Inflammatory macrophage treated with lipopolysaccharide for 1 hour (primary cell): ENCODE measurements around the gene CLDN10.

Experiments
- DNase-seq, 2 donors: peaks; one replicate each; pipeline ENCODE4 v3.0.0-alpha.2; 2020 to 2022

The CLDN10 gene

GRCh38 chr13:95603887-95604555 lies 51.5 kb downstream of the CLDN10 start:
- no peak for DNase-seq

DNA sequence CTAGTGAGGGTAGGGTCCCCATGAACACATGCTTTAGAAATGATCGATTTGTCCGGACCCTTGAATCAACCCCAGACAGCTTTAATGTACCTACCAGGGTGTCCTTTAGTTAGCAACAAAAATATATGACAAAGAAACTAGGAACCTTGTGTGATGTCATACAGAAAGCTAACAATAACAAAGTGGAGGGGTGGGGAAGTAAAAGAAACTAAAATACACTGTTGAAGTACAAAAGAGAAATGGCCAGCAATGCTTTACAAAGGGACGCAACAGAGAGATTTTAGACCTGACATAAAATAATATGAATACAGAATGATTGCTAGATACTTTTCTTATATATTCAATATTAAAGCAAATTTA lies 52.0 kb downstream of the CLDN10 start:
- no peak for DNase-seq

- DNase-seq = no peak
These were observed 53.1 kb downstream of the CLDN10 start for GRCh38 chr13:95605448-95606125.

- DNase-seq = no peak
These were observed 54.8 kb downstream of the CLDN10 start for GRCh38 chr13:95607366-95607765.

DNA sequence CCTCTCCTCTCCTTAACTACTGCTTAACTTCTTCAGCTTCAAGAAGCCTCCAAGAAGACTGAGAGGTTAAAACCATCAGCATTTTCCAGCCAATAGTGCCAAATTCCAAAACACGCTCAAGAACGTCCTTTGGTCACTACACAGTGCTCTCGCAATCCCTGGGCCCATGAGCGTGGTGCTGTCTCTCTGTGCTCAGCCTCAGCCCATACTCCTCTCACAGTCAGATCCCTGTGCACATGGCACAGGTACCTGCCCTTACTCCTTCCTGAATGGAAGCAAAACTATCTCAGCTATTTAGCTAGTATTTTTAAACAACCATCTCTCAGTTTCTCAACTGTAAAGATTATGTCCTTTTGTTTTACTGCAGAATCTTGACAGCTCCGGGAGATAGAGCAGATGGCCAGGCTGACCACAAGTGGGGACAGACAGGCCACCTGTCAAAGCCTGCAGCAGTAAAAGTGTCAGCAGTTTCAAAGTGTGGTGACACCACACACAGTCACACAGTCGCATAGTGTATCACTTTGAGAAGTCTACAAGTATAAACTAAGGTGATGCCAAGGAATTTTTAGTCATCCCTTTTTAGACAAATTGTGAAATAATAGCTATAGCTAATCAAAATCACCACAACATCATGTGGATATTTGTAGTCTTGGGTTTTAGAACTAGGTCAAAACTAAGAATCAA lies 56.3 kb downstream of the CLDN10 start:
- DNase-seq = no peak

DNA sequence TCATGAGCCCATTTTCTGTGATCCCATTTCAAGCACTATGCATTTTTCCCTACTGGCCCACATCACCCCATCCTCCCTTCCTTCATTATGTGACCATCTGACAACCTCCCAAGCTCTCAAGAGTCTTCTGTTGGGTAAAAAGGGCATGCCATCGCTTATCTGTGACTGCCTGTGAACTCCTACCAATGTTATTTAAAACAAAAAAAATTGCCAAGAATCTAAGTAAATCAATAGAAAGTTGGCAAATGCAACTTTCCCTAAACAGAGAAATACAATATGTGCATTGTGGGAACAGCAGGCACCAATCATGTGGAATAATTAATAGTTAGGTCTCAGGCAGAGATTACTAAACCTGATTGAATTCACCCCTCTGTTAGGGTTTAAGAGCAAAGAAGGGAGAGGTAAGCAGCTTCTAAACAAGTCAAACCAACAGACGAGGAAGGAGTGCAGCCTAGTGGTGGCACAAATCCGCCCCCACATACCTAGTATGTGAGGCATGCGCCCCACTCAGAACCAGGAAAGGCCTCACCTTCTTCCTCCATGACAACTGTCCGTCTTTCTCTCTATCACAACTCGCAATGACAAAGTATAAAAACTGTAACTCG lies 62.2 kb downstream of the CLDN10 start:
- no peak for DNase-seq

DNA sequence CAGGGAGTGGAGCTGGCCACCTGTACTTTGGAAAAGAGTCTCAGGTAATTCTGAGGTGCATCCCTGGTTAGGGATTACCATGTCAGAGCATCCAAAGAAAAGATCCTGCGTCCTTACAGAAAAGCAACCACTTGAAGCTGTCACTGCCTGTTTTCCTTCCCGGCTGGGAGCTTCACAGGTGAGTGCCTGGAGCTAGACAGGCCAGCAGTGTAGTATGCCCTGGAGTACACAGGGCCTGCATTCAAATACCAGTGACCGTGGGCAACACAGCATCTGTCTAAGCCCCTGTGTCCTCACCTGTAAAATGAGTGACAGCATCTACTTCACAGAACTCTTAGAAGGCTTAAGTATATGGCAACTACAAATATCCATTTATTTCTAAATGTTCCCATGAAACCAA lies 63.0 kb downstream of the CLDN10 start:
- no peak for DNase-seq

DNA sequence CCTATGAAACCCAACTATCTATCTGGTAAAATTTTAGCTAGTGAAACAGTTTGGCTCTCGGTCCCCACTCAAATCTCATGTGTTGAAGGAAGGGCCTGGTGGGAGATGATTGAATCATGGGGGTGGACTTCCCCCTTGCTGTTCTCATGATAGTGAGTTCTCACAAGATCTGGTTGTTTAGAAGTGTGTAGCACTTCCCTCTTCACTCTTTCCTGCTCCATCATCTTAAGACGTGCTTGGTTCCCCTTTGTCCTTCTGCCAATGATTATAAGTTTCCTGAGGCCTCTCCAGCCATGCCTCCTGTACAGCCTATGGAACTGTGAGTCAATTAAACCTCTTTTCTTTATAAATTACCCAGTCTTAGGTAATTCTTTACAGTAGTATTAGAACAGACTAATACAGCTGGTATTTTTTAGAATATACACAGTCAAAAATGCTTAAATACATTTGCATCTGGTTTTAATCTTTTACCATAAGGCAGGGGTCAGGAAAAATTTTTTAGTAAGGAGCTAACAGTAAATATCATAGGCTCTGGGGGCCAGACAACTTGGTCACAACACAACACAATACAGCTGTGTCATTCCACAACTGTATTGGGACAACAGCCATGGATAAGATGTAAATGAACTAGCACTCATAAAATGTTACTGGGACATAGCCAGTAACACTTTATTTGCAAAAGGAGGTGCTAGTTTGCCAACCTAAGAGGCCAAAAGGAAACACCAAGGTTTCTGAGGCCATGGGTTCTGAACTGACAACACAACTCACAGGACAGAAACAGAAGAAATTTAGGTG lies 67.7 kb downstream of the CLDN10 start:
- DNase-seq = peak in 1 of 2 donors; percentile 4

DNA sequence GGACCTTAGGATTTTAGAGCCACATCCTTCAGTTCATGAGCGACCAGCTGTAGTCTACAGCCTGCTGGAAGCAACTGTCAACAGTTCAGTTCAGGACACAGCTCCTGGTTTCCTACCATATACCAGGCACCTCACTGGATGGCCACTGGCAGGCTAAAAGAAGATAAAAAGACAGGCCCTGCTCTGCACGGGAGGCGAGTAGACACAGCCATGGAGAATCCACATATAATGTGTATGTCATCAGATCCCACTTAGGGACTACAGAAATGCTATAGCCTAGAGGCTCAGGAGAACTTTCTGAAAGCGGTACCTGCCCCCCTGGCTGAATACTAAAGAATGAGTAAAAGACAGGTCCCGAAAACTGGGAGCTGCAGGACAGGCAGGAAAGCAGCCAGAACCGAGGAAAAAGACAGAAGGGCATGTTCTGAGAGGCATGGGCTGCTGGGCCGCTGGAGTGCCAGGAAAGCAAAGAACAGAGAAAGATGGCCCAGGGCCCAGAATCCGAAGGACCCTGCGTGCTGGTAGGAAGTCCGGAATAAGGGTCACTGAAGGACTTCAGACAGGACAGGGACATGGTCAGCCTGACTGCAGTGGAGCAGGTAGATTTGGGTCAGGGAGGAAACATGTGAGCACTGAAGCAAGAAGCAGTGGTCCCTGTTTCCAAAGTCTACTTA lies 68.4 kb downstream of the CLDN10 start:
- no peak for DNase-seq

- DNase-seq = no peak
These were observed 70.6 kb downstream of the CLDN10 start for GRCh38 chr13:95623141-95623540.

DNA sequence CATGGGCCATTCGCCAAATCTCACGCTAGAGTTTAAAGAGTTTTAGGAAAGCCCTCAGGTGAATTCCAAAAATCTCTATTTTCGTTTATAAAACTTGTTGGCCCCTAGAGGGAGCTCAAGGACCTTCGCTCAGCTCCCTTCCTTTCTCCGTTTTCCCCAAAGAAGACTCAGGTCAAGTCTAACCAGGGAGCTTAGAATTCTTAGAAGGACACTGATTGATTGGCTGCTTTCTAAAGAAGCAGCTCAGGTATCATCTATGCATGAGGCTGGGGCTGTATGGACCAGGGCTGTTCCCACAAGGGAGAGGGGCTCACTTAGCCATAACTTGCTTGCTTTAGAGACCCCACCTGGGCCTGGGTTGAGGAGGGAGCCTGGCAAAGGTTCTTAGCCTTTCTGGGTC lies 71.5 kb downstream of the CLDN10 start:
- DNase-seq = peak; percentile 40 to 60

- no peak for DNase-seq
These were observed 74.2 kb downstream of the CLDN10 start for GRCh38 chr13:95626768-95627167.

DNA sequence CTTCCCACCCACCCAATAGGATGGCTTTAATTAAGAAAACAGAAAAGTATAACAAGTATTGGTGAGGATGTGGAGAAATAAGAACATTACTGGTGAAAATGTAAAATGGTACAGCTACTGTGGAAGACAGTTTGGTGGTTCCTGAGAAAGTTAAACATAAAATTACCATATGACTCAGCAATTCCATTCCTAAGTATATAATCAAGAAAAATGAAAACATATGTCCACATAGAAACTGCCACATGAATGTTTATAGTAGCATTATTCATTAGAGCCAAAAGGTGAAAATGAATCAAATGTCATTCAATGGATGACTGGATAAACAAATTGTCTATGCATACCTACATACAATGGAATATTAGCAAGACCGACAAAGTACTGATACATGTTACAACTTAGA lies 75.1 kb downstream of the CLDN10 start:
- DNase-seq = no peak

DNA sequence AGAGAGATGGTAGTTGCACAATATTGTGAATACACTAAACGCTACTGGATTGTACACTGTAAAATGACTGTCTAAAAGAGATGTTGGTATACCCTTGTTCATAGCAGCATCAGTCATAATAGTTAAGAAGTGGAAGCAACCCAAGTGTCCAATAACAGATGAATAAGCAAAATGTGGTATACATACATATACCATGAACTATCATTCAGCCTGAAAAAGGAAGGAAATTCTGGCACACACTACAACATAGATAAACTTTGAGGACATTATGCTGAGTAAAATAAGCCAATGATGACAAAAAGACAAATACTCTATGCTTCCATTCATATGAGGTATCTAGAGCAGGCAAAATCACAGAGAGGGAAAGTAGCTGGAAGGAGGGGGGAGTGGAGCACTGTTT lies 76.0 kb downstream of the CLDN10 start:
- DNase-seq = no peak

- no peak for DNase-seq
These were observed 76.6 kb downstream of the CLDN10 start for GRCh38 chr13:95629071-95629470.
